ENCODE data around the gene TRMT11. TPM values are rescaled to one million over a fixed set of nuclear protein-coding genes. Genes with fewer than 3 reads are reported as not detected.

TRMT11 gene
- total RNA-seq, 6 donors from 2014 or later = 13.8 to 66.0 (median 25.5) TPM

GRCh38 chr6:125983246-125983945 lies 2.9 kb upstream of the TRMT11 start:
- WGBS, 2 donors = 60 to 78% methylated on average over 4 of the region's 4 CpGs
- no peak for ATAC-seq (ENCODE audit: low FRiP score in 2 of 2)
- Histone ChIP-seq H3K36me3 (peaks cover 0 to 6% (median 0%) of the 10 kb centered on the region in 4 donors), H3K4me1 (peaks cover 14 to 19% (median 17%) of the 10 kb centered on the region in 4 donors), H3K27me3 (no peaks in the 10 kb centered on the region), H3K27ac (no peak overlapping the region), H3K4me3 (no peak overlapping the region), H3K9me3 (no peaks in the 10 kb centered on the region)
- TF ChIP-seq POLR2A (IDR thresholded peaks at IDR 0.05) (no peak), POLR2AphosphoS5 (IDR thresholded peaks at IDR 0.05) (no peak), CTCF (IDR thresholded peaks at IDR 0.05) (no peak), EP300 (IDR thresholded peaks at IDR 0.05) (no peak)
- no peak for DNase-seq

- no peak for DNase-seq
- Histone ChIP-seq H3K9me3 (no peaks in the 10 kb centered on the region), H3K36me3 (peaks cover 0 to 6% (median 0%) of the 10 kb centered on the region in 4 donors), H3K27me3 (no peaks in the 10 kb centered on the region), H3K27ac (no peak overlapping the region), H3K4me3 (no peak overlapping the region), H3K4me1 (peaks cover 14 to 19% (median 17%) of the 10 kb centered on the region in 4 donors)
- TF ChIP-seq POLR2A (IDR thresholded peaks at IDR 0.05) (no peak), POLR2AphosphoS5 (IDR thresholded peaks at IDR 0.05) (no peak), EP300 (IDR thresholded peaks at IDR 0.05) (no peak), CTCF (IDR thresholded peaks at IDR 0.05) (no peak)
- ATAC-seq (ENCODE audit: low FRiP score in 2 of 2) = no peak
- WGBS, 2 donors = 75 to 79% methylated on average over 2 of the region's 2 CpGs
Observed at GRCh38 chr6:125984311-125984710, 2.0 kb upstream of the TRMT11 start.

GRCh38 chr6:125985522-125985921 lies 818 bp upstream of the TRMT11 start:
- no peaks in the 10 kb centered on the region for H3K9me3 ChIP-seq
- ATAC-seq (ENCODE audit: low FRiP score in 2 of 2) (no peak), DNase-seq (no peak)
- peak overlapping the region in 3 of 4 donors; percentile 67 to 86 (median 78) for H3K27ac ChIP-seq
- TF ChIP-seq CTCF (IDR thresholded peaks at IDR 0.05) = no peak
- no peak for TF ChIP-seq EP300 (IDR thresholded peaks at IDR 0.05)
- no peak for TF ChIP-seq POLR2AphosphoS5 (IDR thresholded peaks at IDR 0.05)
- no peak for TF ChIP-seq POLR2A (IDR thresholded peaks at IDR 0.05)
- peaks cover 0 to 4% (median 0%) of the 10 kb centered on the region in 4 donors for H3K36me3 ChIP-seq
- 74 to 80% methylated on average over 4 of the region's 4 CpGs for WGBS, 2 donors
- H3K27me3 ChIP-seq = no peaks in the 10 kb centered on the region
- H3K4me3 ChIP-seq = peak overlapping the region in 3 of 4 donors; percentile 80 to 89 (median 85)
- H3K4me1 ChIP-seq = peaks cover 14 to 19% (median 17%) of the 10 kb centered on the region in 4 donors

GRCh38 chr6:125985979-125986300 lies 400 bp upstream of the TRMT11 start:
- DNase-seq = no peak
- Histone ChIP-seq H3K4me1 (peaks cover 14 to 19% (median 17%) of the 10 kb centered on the region in 4 donors), H3K27ac (peak overlapping the region; percentile 67 to 91 (median 82)), H3K36me3 (peaks cover 0 to 4% (median 0%) of the 10 kb centered on the region in 4 donors), H3K9me3 (no peaks in the 10 kb centered on the region), H3K4me3 (peak overlapping the region; percentile 31 to 89 (median 82)), H3K27me3 (no peaks in the 10 kb centered on the region)
- TF ChIP-seq POLR2AphosphoS5 (IDR thresholded peaks at IDR 0.05) (no peak), EP300 (IDR thresholded peaks at IDR 0.05) (no peak), CTCF (IDR thresholded peaks at IDR 0.05) (no peak), POLR2A (IDR thresholded peaks at IDR 0.05) (no peak)
- WGBS, 2 donors = 2 to 7% methylated on average over 3 of the region's 3 CpGs
- ATAC-seq (ENCODE audit: low FRiP score in 2 of 2) = no peak
